NCI-H1105 (cell line): ENCODE measurements around the gene CCDC144A.
"Not testable (repeated sequence)": the region's sequence is repeated elsewhere in the genome, so short reads cannot be mapped to it uniquely, and the experiment has no call there.

Source experiments
- DNase-seq: peaks from one replicate; lab custom pipeline; 2025; lab: John Stamatoyannopoulos, UW

CCDC144A gene

GRCh38 chr17:16820161-16820877 is 130.3 kb downstream of the CCDC144A start:
- no peak for DNase-seq

- no peak for DNase-seq
These were observed 131.0 kb downstream of the CCDC144A start for GRCh38 chr17:16820979-16821543.

- not testable (repeated sequence) for DNase-seq
These were observed 132.1 kb downstream of the CCDC144A start for GRCh38 chr17:16822133-16822532.

- not testable (repeated sequence) for DNase-seq
These were observed 133.8 kb downstream of the CCDC144A start for GRCh38 chr17:16823768-16824406.
